Sigmoid colon (tissue), 4 donors: ENCODE results near the gene RAP2A.

ENCODE experiments used
- EP300 ChIP-seq, 4 donors: sonication (generic); formaldehyde crosslinking; IDR thresholded peaks; one replicate each; pipeline ENCODE4 v1.6.1; 2017; ENCODE audit warnings: antibody characterized with exemption in 4 of 4
- POLR2AphosphoS5 ChIP-seq, 4 donors: sonication (generic); formaldehyde crosslinking; IDR thresholded peaks; one replicate each; pipeline ENCODE4 v1.6.1; 2017; ENCODE audit warnings: antibody characterized with exemption in 4 of 4
- TF ChIP-seq, protein P1 (sequence below), 4 experiments: fragments of 450-650 bp in 3 of 4; fragments of 200-600 bp in 1 of 4; IDR thresholded peaks; one replicate each; pipeline ENCODE4 v1.5.1; 2016 to 2019; ENCODE audit warnings: antibody characterized with exemption in 4 of 4, mild to moderate bottlenecking in 3 of 4, moderate library complexity in 2 of 4

DNA sequence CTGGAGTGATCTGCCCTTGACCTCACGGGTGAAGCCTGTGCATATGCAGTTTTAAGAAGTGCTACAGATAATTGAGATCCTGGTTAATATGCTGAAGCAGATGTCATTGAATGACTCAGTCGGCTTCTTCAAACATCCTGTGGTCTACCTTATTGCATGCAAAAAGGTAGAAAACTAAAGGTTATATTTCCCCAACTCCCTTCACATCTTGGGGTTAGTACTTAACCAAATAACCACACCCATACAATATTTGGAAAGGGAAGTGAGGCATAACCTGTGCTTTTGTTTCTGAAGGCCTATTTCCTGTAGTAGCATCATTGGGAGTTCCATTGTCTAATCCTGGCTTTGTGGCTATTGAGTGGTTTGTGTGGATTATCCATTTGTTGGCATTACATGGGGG lies 58.3 kb downstream of the RAP2A start:
- TF ChIP-seq, protein P1, sequence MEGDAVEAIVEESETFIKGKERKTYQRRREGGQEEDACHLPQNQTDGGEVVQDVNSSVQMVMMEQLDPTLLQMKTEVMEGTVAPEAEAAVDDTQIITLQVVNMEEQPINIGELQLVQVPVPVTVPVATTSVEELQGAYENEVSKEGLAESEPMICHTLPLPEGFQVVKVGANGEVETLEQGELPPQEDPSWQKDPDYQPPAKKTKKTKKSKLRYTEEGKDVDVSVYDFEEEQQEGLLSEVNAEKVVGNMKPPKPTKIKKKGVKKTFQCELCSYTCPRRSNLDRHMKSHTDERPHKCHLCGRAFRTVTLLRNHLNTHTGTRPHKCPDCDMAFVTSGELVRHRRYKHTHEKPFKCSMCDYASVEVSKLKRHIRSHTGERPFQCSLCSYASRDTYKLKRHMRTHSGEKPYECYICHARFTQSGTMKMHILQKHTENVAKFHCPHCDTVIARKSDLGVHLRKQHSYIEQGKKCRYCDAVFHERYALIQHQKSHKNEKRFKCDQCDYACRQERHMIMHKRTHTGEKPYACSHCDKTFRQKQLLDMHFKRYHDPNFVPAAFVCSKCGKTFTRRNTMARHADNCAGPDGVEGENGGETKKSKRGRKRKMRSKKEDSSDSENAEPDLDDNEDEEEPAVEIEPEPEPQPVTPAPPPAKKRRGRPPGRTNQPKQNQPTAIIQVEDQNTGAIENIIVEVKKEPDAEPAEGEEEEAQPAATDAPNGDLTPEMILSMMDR (IDR thresholded peaks at IDR 0.05), result no peak
- no peak for TF ChIP-seq POLR2AphosphoS5 (IDR thresholded peaks at IDR 0.05)
- no peak for TF ChIP-seq EP300 (IDR thresholded peaks at IDR 0.05)
